GM19025 (cell line): ENCODE results near the gene TTC4.
A peak's percentile ranks its signal among the peaks of the same experiment; 100 is the strongest.
"Not testable (repeated sequence)": the region's sequence is repeated elsewhere in the genome, so short reads cannot be mapped to it uniquely, and the experiment has no call there.

Source experiments
- ATAC-seq: cut with Tn5 transposase; IDR thresholded peaks from one replicate; pipeline ENCODE4 v1.9.1; 2021; ENCODE audit warnings: mild to moderate bottlenecking, low read depth, moderate library complexity; ENCODE audit not compliant: unreplicated experiment

The TTC4 gene

GRCh38 chr1:54745864-54746263 lies 30.2 kb downstream of the TTC4 start:
- ATAC-seq: no peak

DNA sequence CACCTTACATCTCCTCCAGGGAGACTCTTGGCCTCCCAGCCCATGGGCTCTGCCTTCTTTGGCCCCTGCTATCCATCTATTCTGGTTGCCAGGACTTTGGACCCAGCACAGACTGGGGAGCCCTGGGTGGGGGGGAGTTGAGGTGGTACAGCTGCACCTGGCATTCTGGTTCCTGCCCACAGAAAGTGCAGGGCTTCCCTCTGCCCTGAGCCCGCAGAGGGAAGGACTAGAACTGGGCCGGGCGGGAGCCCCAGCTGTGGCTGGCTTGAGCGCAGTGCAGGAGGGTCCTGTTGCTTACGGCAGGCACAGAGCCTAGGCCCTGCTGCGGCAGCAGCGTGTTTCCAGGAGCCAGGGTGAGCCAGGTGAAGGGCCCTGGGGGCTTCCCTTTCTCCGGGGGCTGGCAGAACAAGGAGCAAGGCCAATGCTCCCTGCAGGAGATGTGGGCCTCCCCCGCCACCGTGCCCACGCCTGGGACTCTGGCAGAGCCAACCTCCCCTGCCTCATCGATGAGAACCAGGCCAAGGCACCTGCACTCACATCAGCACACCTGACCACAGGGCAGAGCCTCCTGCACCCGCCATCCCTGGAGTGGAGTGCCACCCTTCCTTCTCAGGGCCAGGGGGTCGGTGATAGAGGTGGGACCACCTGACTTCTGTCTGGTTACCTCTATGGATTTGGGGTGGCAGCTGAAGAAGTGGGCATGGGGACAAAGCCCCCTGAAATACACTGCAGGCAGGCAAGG lies 32.6 kb downstream of the TTC4 start:
- ATAC-seq: no peak

DNA sequence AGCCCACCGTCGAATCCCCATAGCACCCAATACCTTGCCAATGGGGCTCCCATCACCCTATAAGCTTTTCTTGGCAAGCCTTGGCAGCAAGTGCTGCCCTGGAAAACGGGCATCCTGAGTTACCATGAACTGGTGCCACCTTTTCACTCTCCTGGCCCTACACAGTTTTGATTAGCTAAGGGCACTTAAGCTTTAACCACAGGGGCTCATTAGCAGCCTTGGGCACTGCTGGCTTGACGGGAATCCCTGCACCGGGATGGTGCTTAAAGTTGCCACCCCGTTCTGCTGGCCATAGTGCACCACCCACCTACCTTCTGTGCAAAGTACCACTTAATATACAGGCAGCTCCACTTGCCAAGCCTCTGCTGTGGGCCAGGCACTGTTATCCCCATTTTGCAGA lies 34.9 kb downstream of the TTC4 start:
- no peak for ATAC-seq

DNA sequence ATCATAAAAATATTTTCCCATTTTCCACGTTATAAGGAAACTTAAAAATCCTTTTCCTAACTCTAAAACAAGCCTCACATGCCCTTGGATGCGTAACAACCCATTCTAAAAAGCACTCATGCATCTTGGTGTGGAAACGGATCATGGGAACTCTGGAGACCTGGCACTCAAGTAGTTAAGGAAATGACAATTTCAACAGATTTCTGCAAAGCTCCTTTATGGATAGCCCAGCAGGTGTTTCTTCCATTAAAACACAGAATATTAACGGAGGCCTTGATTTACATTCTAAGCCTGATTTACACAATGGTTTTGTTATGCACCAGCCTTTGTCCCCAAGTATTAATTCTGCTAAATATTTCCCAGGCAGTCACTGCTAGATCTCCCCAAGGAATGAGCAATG lies 35.8 kb downstream of the TTC4 start:
- no peak for ATAC-seq

DNA sequence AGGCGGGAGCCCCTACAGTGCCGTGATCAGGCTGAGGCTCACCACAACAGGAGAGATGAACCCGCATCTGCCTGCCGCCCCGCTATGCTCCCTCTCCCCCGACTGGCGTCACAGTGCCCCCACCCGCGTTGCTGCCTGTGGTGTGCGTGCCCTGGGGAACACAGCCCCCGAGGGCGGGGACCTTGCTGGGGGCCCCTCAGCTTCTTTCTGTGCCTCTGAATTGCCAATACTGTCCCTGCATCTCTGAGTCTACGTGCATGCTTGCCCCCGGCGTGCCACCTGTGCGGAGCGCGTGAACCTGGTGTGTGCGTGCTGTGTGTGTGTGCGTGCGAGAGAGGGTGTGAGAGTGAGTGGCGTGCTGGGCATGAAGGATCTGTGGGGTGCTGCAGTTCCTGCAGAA lies 38.4 kb downstream of the TTC4 start:
- no peak for ATAC-seq

GRCh38 chr1:54754486-54755285 lies 39.0 kb downstream of the TTC4 start:
- no peak for ATAC-seq

DNA sequence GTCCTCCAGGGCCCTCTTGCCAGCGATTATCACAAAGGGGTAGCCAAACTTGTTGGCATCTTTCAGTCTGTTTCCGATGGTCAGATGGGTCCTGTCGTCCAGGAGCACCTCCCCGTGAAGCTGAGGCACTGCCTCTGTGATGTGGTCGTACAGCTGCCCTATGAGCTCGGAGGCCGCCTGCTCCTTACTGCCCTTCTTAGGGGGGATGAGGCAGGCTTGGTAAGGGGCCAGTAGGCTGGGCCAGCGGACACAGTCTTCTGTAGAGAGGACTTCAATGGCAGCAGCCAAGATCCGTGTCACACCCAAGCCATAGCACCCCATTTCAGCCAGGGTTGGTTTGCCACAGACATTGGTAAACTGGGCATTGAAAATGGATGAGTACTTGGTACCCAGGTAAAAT lies 42.2 kb downstream of the TTC4 start:
- no peak for ATAC-seq

- no peak for ATAC-seq
Measured at GRCh38 chr1:54758678-54759348, 43.2 kb downstream of the TTC4 start.

DNA sequence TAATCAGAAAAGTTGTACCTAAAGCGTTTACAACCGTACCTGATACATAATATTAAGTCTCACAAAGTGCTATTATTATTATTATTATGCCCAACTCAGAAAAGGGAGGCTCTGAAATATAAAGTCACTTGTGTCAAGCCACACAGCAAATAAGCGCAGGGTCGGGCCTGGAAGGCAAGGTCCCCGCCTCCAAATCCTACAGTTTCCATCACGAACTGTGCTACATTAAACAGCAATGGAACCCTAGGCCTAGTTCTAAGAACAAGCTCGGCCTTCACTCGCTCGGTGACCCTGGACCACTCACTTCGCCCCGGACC lies 48.1 kb downstream of the TTC4 start:
- ATAC-seq: no peak

DNA sequence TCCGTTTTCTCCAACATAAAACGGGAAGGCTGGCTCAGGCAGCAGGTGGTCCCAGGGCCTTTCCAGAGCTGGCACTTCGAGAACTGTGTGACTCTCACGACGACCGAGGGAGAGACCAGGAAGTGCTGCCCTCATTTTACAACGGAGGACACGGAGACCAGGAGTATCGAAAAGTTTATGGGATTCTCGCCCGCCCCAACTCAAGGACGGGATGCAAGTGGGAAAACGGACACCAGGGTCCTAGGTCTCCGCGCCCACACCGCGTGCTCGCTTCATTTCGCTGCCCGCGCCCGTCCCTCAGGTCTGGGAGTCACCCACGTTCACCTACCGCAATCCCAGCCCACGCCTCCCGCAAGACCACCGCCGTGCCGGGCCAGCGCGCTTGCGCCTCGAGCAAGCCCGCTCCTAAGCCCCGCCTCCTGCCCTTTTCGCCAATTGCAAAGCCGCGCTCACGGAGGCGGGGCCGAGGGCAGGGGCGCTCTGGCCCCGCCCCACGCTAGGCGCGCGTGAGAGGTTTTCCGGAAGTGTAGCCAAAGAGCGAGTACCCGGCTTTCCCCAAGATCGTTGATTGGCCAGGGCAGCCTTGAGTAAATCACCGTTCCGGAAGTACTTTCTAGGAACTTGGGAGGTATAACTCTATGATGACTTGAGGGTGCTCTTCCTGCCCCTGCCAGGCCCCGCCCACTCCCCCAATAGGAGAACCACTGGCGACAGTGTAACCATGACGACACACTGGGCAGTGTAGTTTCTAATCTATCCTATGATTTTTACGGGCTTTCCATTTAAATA lies 48.7 kb downstream of the TTC4 start, which contains the start of gene PARS2:
PARS2 (minus strand) TSS at position 391 of the 789 bp plus-strand sequence. CDS start 5,362 bp downstream, outside the sequence.
- ATAC-seq: peak; percentile 91

DNA sequence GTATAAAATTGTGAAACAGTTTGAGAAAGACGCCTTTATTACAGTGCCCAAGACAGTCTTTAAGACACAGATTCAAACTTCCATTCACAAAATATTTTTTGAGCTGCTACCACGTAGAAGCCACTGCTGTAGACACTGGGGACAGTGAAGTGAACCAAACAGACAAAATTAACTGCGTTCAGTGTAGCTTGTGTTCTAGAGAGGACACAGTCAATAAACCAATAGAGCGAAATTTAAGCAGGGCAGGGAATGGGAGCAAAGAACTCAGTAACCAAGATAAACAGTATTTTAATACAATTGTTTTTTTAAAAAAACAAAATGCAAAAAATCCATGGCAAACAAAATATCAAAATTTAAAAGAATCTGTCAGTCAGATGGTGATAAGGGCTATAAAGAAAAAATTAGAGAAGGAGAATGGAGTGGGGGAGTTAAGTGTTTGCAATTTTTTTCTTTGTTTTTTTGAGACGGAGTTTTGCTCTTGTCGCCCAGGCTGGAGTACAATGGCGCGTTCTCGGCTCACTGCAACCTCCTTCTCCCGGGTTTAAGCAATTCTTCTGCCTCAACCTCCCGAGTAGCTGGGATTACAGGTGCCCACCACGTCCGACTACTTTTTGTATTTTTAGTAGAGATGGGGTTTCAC lies 49.4 kb downstream of the TTC4 start:
- peak; percentile 4 for ATAC-seq

DNA sequence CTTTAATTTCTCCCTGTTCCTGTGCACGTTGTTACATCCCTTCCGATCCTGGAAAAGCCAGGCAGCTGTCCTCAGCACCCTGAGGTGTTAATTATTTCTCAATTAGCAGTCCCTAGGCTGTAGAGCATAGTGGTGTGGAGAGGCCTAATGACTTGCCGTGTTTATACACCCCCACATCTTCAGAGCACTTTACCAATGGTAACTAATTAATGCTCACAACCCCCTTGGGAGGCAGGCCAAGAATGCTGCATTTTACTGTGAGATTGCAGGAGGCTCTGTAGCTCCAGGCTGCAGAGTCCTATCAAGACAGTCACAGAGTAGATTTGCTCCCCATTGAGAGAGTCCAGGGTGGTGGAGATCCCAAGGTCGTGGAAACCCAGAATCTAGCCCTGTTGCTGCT lies 51.1 kb downstream of the TTC4 start:
- ATAC-seq: no peak

DNA sequence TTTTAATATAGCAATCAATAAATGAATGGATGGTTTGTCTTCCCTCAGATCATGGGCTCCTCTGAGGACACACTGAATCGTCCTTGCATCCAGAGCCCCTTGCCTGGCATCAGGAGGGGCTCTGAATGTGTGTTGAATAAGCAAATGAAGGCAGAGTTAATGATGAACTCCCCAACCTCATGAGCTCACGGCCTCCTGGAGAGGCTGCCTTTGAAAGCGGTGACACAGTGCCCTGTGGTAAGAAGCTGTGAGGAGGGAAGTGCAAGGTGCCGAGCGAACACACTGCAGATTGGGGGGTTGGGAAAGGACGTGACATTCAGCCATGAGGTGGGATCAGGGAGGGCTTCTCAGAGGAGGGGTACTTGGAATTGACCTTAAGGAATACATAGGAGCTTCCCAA lies 51.9 kb downstream of the TTC4 start:
- no peak for ATAC-seq

- ATAC-seq: no peak
Measured at GRCh38 chr1:54768093-54768492, 52.4 kb downstream of the TTC4 start.

DNA sequence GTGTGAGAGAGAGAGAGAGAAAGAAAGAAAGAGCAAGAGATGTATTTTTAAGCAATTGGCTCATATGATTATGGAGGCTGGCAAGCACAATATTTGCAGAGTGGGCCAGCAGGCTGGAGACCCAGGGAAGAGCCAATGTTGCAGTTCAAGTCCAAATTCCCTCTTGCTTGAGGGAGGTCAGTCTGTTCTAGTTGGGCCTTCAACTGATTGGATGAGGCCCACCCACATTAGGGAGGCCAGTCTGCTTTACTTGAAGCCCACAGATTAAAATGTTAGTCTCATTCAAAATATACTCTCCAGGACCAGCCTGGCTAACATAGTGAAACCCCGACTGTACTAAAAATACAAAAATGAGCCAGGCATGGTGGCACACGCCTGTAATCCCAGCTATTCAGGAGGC lies 57.3 kb downstream of the TTC4 start:
- ATAC-seq: no peak

GRCh38 chr1:54774820-54775498 lies 59.3 kb downstream of the TTC4 start:
- ATAC-seq: no peak

DNA sequence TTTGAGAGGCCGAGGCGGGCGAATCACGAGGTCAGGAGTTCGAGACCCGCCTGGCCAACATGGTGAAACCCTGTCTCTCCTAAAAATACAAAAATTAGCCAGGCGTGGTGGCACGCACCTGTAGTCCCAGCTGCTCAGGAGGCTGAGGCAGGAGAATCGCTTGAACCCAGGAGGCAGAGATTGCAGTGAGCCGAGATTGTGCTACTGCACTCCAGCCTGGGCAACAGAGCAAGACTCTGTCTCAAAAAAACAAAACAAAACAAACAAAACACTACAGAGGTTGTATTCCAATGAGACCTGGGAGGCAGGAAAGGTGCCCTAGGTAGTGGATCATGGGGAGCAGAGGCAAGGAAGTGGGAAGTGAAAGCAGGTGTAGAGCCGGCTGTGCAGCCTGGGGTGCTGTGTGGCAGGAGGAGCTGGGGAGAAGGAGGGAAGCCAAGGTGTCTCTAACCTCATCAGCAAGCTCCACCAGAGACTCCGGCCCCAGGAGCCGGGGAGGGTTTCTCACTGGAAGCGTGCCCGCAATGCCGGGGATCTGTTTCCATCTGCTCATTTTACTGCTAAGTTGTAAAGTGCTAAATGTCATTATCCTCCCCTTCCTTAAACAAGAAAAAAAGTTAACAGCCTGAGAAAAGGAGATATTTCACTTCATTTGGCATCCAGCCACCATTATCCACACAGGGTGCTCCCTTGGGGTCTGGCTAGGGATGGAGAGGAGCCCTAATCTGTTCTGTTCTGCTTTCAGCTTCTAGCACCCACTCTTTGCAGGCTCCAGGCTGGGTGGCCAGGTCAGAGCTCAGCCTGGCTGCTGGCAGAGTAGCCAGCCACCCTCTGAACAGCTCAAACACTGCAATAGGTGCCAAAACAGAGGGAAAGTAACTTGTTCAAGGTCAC lies 60.4 kb downstream of the TTC4 start:
- ATAC-seq: not testable (repeated sequence)

DNA sequence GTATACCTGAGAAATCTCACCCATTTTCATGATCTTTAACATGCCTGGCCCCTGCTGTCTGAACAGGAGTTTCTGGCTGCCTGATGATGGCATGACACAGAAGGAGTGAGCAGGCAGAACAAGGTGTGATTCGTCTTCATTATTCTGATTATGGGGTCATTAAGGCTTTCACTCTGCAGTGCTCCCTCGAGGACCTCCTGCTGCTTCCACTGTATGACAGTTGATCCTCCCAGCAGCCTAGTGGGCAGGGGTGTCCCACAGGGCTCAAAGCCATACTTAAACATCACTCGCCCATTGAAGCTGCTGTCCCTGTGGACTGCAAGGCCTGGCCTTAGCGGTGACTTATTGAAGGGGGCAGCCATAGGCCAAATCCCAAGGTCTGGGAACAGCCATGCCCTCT lies 61.4 kb downstream of the TTC4 start:
- ATAC-seq: no peak

- no peak for ATAC-seq
Measured at GRCh38 chr1:54777431-54777830, 61.8 kb downstream of the TTC4 start.
